Loucy (cell line): ENCODE results near the gene RAB11FIP3.

Experiments
- H2AFZ ChIP-seq: fragments of 200-600 bp; sonication (generic); 2 replicates; pipeline ENCODE4 v1.6.0; 2016; ENCODE audit warnings: antibody characterized with exemption, mild to moderate bottlenecking, low read length, moderate library complexity
- H3F3A ChIP-seq: fragments of 200-600 bp; 2 replicates; pipeline ENCODE4 v1.6.0; 2016; ENCODE audit warnings: antibody characterized with exemption, low read depth, mild to moderate bottlenecking
- H3K27me3 ChIP-seq: fragments of 200-600 bp; sonication (generic); 2 replicates; pipeline ENCODE4 v1.6.1; 2014; ENCODE audit warnings: low read length, mild to moderate bottlenecking; ENCODE audit not compliant: insufficient read depth, poor library complexity, severe bottlenecking
- H3K36me3 ChIP-seq: fragments of 200-600 bp; sonication (generic); 2 replicates; pipeline ENCODE4 v1.6.1; 2016; ENCODE audit warnings: low read length; ENCODE audit not compliant: insufficient read depth
- H3K4me1 ChIP-seq: fragments of 200-600 bp; sonication (generic); 2 replicates; pipeline ENCODE4 v1.5.1; 2014; ENCODE audit warnings: low read length, mild to moderate bottlenecking; ENCODE audit not compliant: insufficient read depth, poor library complexity, severe bottlenecking
- H3K4me2 ChIP-seq: fragments of 200-600 bp; sonication (generic); 2 replicates; pipeline ENCODE4 v1.6.0; 2014; ENCODE audit warnings: antibody characterized with exemption, low read length, low read depth, mild to moderate bottlenecking; ENCODE audit not compliant: poor library complexity, severe bottlenecking
- H3K4me3 ChIP-seq: fragments of 200-600 bp; sonication (generic); 2 replicates; pipeline ENCODE4 v1.5.1; 2014; ENCODE audit warnings: low read length, mild to moderate bottlenecking, mixed read lengths; ENCODE audit not compliant: poor library complexity, severe bottlenecking
- H3K79me2 ChIP-seq: fragments of 200-600 bp; sonication (generic); 2 replicates; pipeline ENCODE4 v1.6.1; 2014; ENCODE audit warnings: low read length; ENCODE audit not compliant: insufficient read depth
- H3K9ac ChIP-seq: fragments of 200-600 bp; sonication (generic); 2 replicates; pipeline ENCODE4 v1.6.0; 2014; ENCODE audit warnings: mild to moderate bottlenecking, low read depth, low read length, moderate library complexity; ENCODE audit not compliant: poor library complexity, severe bottlenecking
- H3K9me2 ChIP-seq: fragments of 200-600 bp; sonication (generic); replicated peaks from 2 replicates; pipeline ENCODE4 v1.6.1; 2016; ENCODE audit warnings: low read depth, low read length, mixed read lengths
- H3K9me3 ChIP-seq: fragments of 200-600 bp; sonication (generic); 2 replicates; pipeline ENCODE4 v1.6.1; 2014; ENCODE audit warnings: mild to moderate bottlenecking, antibody characterized with exemption, low read length, low read depth; ENCODE audit not compliant: insufficient read depth
- H4K20me1 ChIP-seq: fragments of 200-600 bp; sonication (generic); 2 replicates; pipeline ENCODE4 v1.6.0; 2014; ENCODE audit warnings: antibody characterized with exemption, low read length, mild to moderate bottlenecking; ENCODE audit not compliant: insufficient read depth, poor library complexity, severe bottlenecking
- CTCF ChIP-seq: fragments of 200-600 bp; sonication (generic); conservative IDR thresholded peaks from 2 replicates; pipeline ENCODE4 v1.5.1; 2014; ENCODE audit warnings: mild to moderate bottlenecking, antibody characterized with exemption, low read length
- EZH2phosphoT487 ChIP-seq: fragments of 200-600 bp; IDR thresholded peaks from 2 replicates; pipeline ENCODE4 v1.6.1; 2018; ENCODE audit warnings: antibody characterized with exemption, mild to moderate bottlenecking, moderate library complexity, borderline replicate concordance

The RAB11FIP3 gene

GRCh38 chr16:424033-424622, 1.3 kb upstream of the RAB11FIP3 start:
- Histone ChIP-seq H3K79me2 (peaks cover 21% of the 10 kb centered on the region), H2AFZ (no peak overlapping the region), H3K36me3 (no peaks in the 10 kb centered on the region), H3K9ac (no peak overlapping the region), H3K4me2 (no peak overlapping the region), H3K27me3 (no peaks in the 10 kb centered on the region), H3K9me3 (no peaks in the 10 kb centered on the region), H3K4me3 (no peak overlapping the region), H4K20me1 (peaks cover 6% of the 10 kb centered on the region), H3F3A (no peaks in the 10 kb centered on the region), H3K9me2 (no peaks in the 10 kb centered on the region), H3K4me1 (peaks cover 15% of the 10 kb centered on the region)
- TF ChIP-seq CTCF (no peak), EZH2phosphoT487 (no peak)

GRCh38 chr16:424623-425081, 797 bp upstream of the RAB11FIP3 start:
- peaks cover 15% of the 10 kb centered on the region for H3K4me1 ChIP-seq
- H3K79me2 ChIP-seq, result peaks cover 21% of the 10 kb centered on the region
- peak overlapping the region; percentile 88 for H2AFZ ChIP-seq
- peak overlapping the region; percentile 86 for H3K4me2 ChIP-seq
- peaks cover 6% of the 10 kb centered on the region for H4K20me1 ChIP-seq
- H3K27me3 ChIP-seq, result no peaks in the 10 kb centered on the region
- H3K9ac ChIP-seq, result peak overlapping the region; percentile 54
- H3K9me3 ChIP-seq, result no peaks in the 10 kb centered on the region
- no peaks in the 10 kb centered on the region for H3K36me3 ChIP-seq
- H3K4me3 ChIP-seq, result peak overlapping the region; percentile 75
- no peaks in the 10 kb centered on the region for H3K9me2 ChIP-seq
- no peaks in the 10 kb centered on the region for H3F3A ChIP-seq
- TF ChIP-seq CTCF, result no peak

GRCh38 chr16:425740-426114, 278 bp downstream of the RAB11FIP3 start:
- Histone ChIP-seq H3K4me2 (no peak overlapping the region), H3K4me1 (peaks cover 15% of the 10 kb centered on the region), H3K9me2 (no peaks in the 10 kb centered on the region), H3F3A (no peaks in the 10 kb centered on the region), H3K79me2 (peaks cover 21% of the 10 kb centered on the region), H4K20me1 (peaks cover 6% of the 10 kb centered on the region), H3K36me3 (no peaks in the 10 kb centered on the region), H3K27me3 (no peaks in the 10 kb centered on the region), H3K9ac (no peak overlapping the region), H3K4me3 (peak overlapping the region; percentile 75), H3K9me3 (no peaks in the 10 kb centered on the region), H2AFZ (no peak overlapping the region)
- TF ChIP-seq EZH2phosphoT487 (no peak), CTCF (no peak)
